Esophagus squamous epithelium (tissue), 4 donors: Measurements from ENCODE around the gene NOS1.
"Not testable (repeated sequence)": the region's sequence is repeated elsewhere in the genome, so short reads cannot be mapped to it uniquely, and the experiment has no call there.

Experiments used
- POLR2A ChIP-seq, 4 donors: fragments of 450-650 bp; IDR thresholded peaks; one replicate each; pipeline ENCODE4 v1.6.1; 2017; ENCODE audit warnings: antibody characterized with exemption in 4 of 4, mild to moderate bottlenecking in 4 of 4, moderate library complexity in 3 of 4
- TF ChIP-seq, protein P1 (sequence below), 6 experiments: fragments of 450-650 bp in 4 of 6; fragments of 200-600 bp in 2 of 6; sonication (generic) in 2 of 6; IDR thresholded peaks; one replicate each; pipeline ENCODE4 v1.5.1; 2016 to 2019; ENCODE audit warnings: antibody characterized with exemption in 6 of 6, mild to moderate bottlenecking in 4 of 6, moderate library complexity in 4 of 6

DNA sequence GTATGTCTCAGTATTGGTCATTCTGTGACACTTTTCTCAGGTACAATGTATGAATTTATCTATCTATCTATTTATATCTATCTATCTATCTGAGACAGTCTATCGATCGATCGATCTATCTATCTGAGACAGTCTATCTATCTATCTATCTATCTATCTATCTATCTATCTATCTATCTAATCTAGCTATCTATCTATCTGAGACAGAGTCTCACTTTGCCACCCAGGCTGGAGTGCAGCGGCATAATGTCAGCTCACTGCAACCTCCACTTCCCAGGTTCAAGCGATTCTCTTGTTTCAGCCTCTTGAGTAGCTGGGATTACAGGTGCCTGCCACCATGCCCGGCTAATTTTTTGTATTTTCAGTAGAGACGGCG lies 180.0 kb downstream of the NOS1 start:
- not testable (repeated sequence) for TF ChIP-seq POLR2A (IDR thresholded peaks at IDR 0.05)
- TF ChIP-seq, protein P1, sequence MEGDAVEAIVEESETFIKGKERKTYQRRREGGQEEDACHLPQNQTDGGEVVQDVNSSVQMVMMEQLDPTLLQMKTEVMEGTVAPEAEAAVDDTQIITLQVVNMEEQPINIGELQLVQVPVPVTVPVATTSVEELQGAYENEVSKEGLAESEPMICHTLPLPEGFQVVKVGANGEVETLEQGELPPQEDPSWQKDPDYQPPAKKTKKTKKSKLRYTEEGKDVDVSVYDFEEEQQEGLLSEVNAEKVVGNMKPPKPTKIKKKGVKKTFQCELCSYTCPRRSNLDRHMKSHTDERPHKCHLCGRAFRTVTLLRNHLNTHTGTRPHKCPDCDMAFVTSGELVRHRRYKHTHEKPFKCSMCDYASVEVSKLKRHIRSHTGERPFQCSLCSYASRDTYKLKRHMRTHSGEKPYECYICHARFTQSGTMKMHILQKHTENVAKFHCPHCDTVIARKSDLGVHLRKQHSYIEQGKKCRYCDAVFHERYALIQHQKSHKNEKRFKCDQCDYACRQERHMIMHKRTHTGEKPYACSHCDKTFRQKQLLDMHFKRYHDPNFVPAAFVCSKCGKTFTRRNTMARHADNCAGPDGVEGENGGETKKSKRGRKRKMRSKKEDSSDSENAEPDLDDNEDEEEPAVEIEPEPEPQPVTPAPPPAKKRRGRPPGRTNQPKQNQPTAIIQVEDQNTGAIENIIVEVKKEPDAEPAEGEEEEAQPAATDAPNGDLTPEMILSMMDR (IDR thresholded peaks at IDR 0.05), result not testable (repeated sequence)
